Spleen (tissue), 11 donors: ENCODE results near the gene CEACAM18. TPM values are rescaled to one million over a fixed set of nuclear protein-coding genes. Genes with fewer than 3 reads are reported as not detected.

Source experiments
- DNase-seq: peaks from one replicate; pipeline ENCODE4 v3.0.0-alpha.2; 2020
- H3K27ac ChIP-seq, 8 donors: fragments of 200-600 bp; sonication (generic) in 7 of 8; 1 replicate in 4 of 8; 2 replicates in 4 of 8; pipeline versions ENCODE4 v1.5.0 to v1.8.0; 2016 to 2021; ENCODE audit warnings: inconsistent platforms in 4 of 8, mild to moderate bottlenecking in 4 of 8, moderate library complexity in 1 of 8
- H3K27me3 ChIP-seq, 7 donors: fragments of 200-600 bp; sonication (generic) in 6 of 7; replicated peaks in 1 of 7; 1 replicate in 4 of 7; 2 replicates in 3 of 7; pipeline versions ENCODE4 v1.5.0 to v1.8.0; 2016 to 2021; ENCODE audit warnings: inconsistent platforms in 3 of 7, mild to moderate bottlenecking in 1 of 7
- H3K36me3 ChIP-seq, 6 donors: fragments of 200-600 bp; sonication (generic) in 5 of 6; 1 replicate in 4 of 6; 2 replicates in 2 of 6; pipeline versions ENCODE4 v1.5.0 to v1.8.0; 2016 to 2021; ENCODE audit warnings: inconsistent platforms in 2 of 6
- H3K4me1 ChIP-seq, 6 donors: fragments of 200-600 bp; sonication (generic) in 5 of 6; 1 replicate in 3 of 6; 2 replicates in 3 of 6; pipeline versions ENCODE4 v1.5.0 to v1.8.0; 2016 to 2021; ENCODE audit warnings: inconsistent platforms in 3 of 6
- H3K4me3 ChIP-seq, 8 donors: fragments of 200-600 bp; sonication (generic) in 7 of 8; 1 replicate in 4 of 8; 2 replicates in 4 of 8; pipeline versions ENCODE4 v1.5.0 to v1.8.0; 2016 to 2021; ENCODE audit warnings: inconsistent platforms in 4 of 8, mild to moderate bottlenecking in 4 of 8, moderate library complexity in 2 of 8
- H3K9me3 ChIP-seq, 8 donors: fragments of 200-600 bp; sonication (generic) in 7 of 8; 1 replicate in 4 of 8; 2 replicates in 4 of 8; pipeline versions ENCODE4 v1.5.0 to v1.8.0; 2016 to 2021; ENCODE audit warnings: inconsistent platforms in 4 of 8
- CTCF ChIP-seq, 11 experiments: fragments of 200-600 bp in 7 of 11; fragments of 450-650 bp in 4 of 11; sonication (generic) in 4 of 11; IDR thresholded peaks in 8 of 11; conservative IDR thresholded peaks in 3 of 11; 1 replicate in 7 of 11; 2 replicates in 4 of 11; pipeline versions ENCODE4 v1.4.0 to v1.8.0; 2016 to 2021; ENCODE audit warnings: antibody characterized with exemption in 11 of 11, inconsistent platforms in 4 of 11, mild to moderate bottlenecking in 1 of 11
- POLR2A ChIP-seq, 3 donors: fragments of 450-650 bp; IDR thresholded peaks; one replicate each; pipeline ENCODE4 v1.5.1; 2017; ENCODE audit warnings: antibody characterized with exemption in 3 of 3, mild to moderate bottlenecking in 1 of 3
- POLR2AphosphoS5 ChIP-seq, 3 donors: sonication (generic); formaldehyde crosslinking; IDR thresholded peaks; one replicate each; pipeline ENCODE4 v1.5.1; 2017; ENCODE audit warnings: antibody characterized with exemption in 3 of 3
- WGBS, 5 donors: extraction: QIAGEN DNeasy Blood & Tissue Kit in 3 of 5; methylation state at CpG; one replicate each; pipeline versions ENCODE4 v1.1.5 to v1.1.7; 2013 to 2018; 5-methylcytosine and 5-hydroxymethylcytosine counted together
- intact Hi-C: fragments of 100-400 bp; cut with DNase I; formaldehyde crosslinking; loops from one replicate; pipeline ENCODE4 v1.15.0; 2023; ENCODE audit warnings: low total_unique reads
- polyA plus RNA-seq, 3 donors: library from polyadenylated mRNA; stranded (reverse); fragments of 200-250 nt; gene quantifications; one replicate each; pipeline ENCODE4 v1.2.1, GENCODE V29; 2013
- total RNA-seq, 7 donors: library from RNA; depleted of rRNA in 3 of 7; stranded (reverse); fragments of >200 nt in 3 of 7; fragmentation: NEBNext Ultra II Directional in 4 of 7; extraction: Animal tissue kit (Norgen Biotek cat#: 25700) in 4 of 7; gene quantifications; one replicate each; pipeline versions ENCODE4 v1.1.0 to v1.2.1, GENCODE V29; 2016 to 2021
- donor health status: healthy with polysubstance abuse.
- donor health status: DM: no; HTN: no; CAD: no; lungs with moderate emphysema.
- donor health status: DM: no; HTN: no; CAD: no.
- donor health status: Bipolar disorder and iron deficiency.
- donor health status: healthy.
- donor health status: DM: no; HTN: no; CAD: no.
- donor health status: DM: yes; HTN: yes; CAD: no.

CEACAM18 gene
- total and polyA plus RNA-seq, 10 donors, result not detected

- Histone ChIP-seq H3K9me3 (peaks cover 0 to 3% (median 0%) of the 10 kb centered on the region in 8 donors), H3K4me1 (no peaks in the 10 kb centered on the region), H3K36me3 (no peaks in the 10 kb centered on the region), H3K27me3 (peaks cover 0 to 15% (median 0%) of the 10 kb centered on the region in 7 donors), H3K27ac (no peak overlapping the region), H3K4me3 (no peak overlapping the region)
- intact Hi-C loops, result no loop called here
- peak; percentile 34 for DNase-seq
- 68 to 86% (median 77%) methylated on average over 6 to 8 of the region's 8 CpGs for WGBS, 5 donors
- no peak for TF ChIP-seq CTCF (IDR thresholded peaks at IDR 0.05 in 8 of 11, conservative IDR thresholded peaks at IDR 0.05 in 3 of 11)
- TF ChIP-seq POLR2AphosphoS5 (IDR thresholded peaks at IDR 0.05), result no peak
- TF ChIP-seq POLR2A (IDR thresholded peaks at IDR 0.05), result no peak
Observed at GRCh38 chr19:51524666-51525264, 46.4 kb downstream of the CEACAM18 start.

- Histone ChIP-seq H3K4me3 (no peak overlapping the region), H3K27me3 (peaks cover 0 to 22% (median 0%) of the 10 kb centered on the region in 7 donors), H3K9me3 (peaks cover 0 to 3% (median 0%) of the 10 kb centered on the region in 8 donors), H3K27ac (no peak overlapping the region), H3K4me1 (no peaks in the 10 kb centered on the region), H3K36me3 (no peaks in the 10 kb centered on the region)
- 40 to 61% (median 58%) methylated on average over 1 to 4 of the region's 4 CpGs for WGBS, 5 donors
- intact Hi-C loops, result no loop called here
- TF ChIP-seq POLR2AphosphoS5 (IDR thresholded peaks at IDR 0.05), result no peak
- no peak for TF ChIP-seq POLR2A (IDR thresholded peaks at IDR 0.05)
- no peak for TF ChIP-seq CTCF (IDR thresholded peaks at IDR 0.05 in 8 of 11, conservative IDR thresholded peaks at IDR 0.05 in 3 of 11)
- peak; percentile 24 for DNase-seq
Observed at GRCh38 chr19:51525651-51526050, 47.3 kb downstream of the CEACAM18 start.

GRCh38 chr19:51529301-51529700 lies 51.0 kb downstream of the CEACAM18 start:
- Histone ChIP-seq H3K9me3 (no peaks in the 10 kb centered on the region), H3K36me3 (no peaks in the 10 kb centered on the region), H3K4me3 (no peak overlapping the region), H3K4me1 (peaks cover 0 to 15% (median 10%) of the 10 kb centered on the region in 6 donors), H3K27me3 (peaks cover 0 to 36% (median 0%) of the 10 kb centered on the region in 7 donors), H3K27ac (no peak overlapping the region)
- peak; percentile 60 for DNase-seq
- 62 to 94% (median 93%) methylated on average over 2 of the region's 2 CpGs for WGBS, 5 donors
- intact Hi-C loops, result no loop called here
- TF ChIP-seq POLR2AphosphoS5 (IDR thresholded peaks at IDR 0.05) (no peak), POLR2A (IDR thresholded peaks at IDR 0.05) (no peak), CTCF (IDR thresholded peaks at IDR 0.05 in 8 of 11, conservative IDR thresholded peaks at IDR 0.05 in 3 of 11) (no peak)

- 80 to 89% (median 87%) methylated on average over 7 to 8 of the region's 8 CpGs for WGBS, 5 donors
- intact Hi-C loops, result no loop called here
- peak; percentile 67 for DNase-seq
- no peaks in the 10 kb centered on the region for H3K36me3 ChIP-seq
- H3K27me3 ChIP-seq, result peaks cover 0 to 32% (median 0%) of the 10 kb centered on the region in 7 donors
- peaks cover 0 to 15% (median 10%) of the 10 kb centered on the region in 6 donors for H3K4me1 ChIP-seq
- no peak for TF ChIP-seq POLR2AphosphoS5 (IDR thresholded peaks at IDR 0.05)
- no peak for TF ChIP-seq CTCF (IDR thresholded peaks at IDR 0.05 in 8 of 11, conservative IDR thresholded peaks at IDR 0.05 in 3 of 11)
- no peak for TF ChIP-seq POLR2A (IDR thresholded peaks at IDR 0.05)
- peaks cover 0 to 2% (median 0%) of the 10 kb centered on the region in 8 donors for H3K9me3 ChIP-seq
- peak overlapping the region in 2 of 8 donors; percentile 29 to 49 for H3K4me3 ChIP-seq
- no peak overlapping the region for H3K27ac ChIP-seq
Observed at GRCh38 chr19:51530616-51531015, 52.3 kb downstream of the CEACAM18 start.
